GM12874 (cell line): ENCODE data around the gene SH2D6.

ENCODE experiments used
- CTCF ChIP-seq: IDR thresholded peaks from 2 replicates; pipeline ENCODE4 v1.5.1; 2011; ENCODE audit warnings: low read depth, mild to moderate bottlenecking, control low read depth, low read length, moderate library complexity; ENCODE audit not compliant: insufficient read depth

SH2D6 gene

GRCh38 chr2:85429213-85429923 lies 10.9 kb downstream of the SH2D6 start:
- TF ChIP-seq CTCF, result no peak

- TF ChIP-seq CTCF, result no peak
These were observed 11.4 kb downstream of the SH2D6 start for GRCh38 chr2:85429924-85430289.

GRCh38 chr2:85430752-85431569 lies 12.4 kb downstream of the SH2D6 start:
- TF ChIP-seq CTCF, result no peak

DNA sequence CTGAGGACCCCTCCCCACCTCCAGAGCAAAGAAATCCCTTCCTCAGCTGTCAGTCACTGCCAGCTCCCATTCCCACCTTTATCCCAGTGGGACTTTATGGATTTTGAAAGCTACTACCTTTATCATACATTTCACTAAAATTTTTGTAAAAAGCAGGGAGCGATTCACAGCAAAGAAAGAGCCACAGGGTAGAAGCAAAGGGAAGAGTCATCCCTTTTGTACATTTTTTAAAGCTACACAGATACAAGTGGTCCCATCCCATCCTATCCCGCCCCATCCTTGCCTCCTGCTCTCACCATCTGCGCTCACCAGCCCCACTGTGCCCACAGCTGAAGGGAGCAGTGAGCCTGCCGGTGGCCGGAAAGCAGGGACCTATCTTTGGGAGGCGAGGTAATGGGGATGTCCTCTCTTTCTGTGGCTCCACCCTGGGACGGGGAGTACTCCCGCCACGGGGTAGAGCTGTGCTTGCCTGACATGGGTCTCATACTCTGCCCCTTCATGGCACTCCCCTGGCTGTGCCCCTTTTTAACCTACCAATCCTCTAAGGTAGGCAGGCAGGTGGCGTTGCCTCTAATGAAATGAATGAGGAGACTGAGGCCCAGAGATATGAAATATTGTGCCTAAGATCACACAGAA lies 13.2 kb downstream of the SH2D6 start:
- no peak for TF ChIP-seq CTCF

GRCh38 chr2:85433511-85434089 lies 15.1 kb downstream of the SH2D6 start:
- no peak for TF ChIP-seq CTCF

GRCh38 chr2:85434696-85435095 lies 16.2 kb downstream of the SH2D6 start:
- TF ChIP-seq CTCF, result no peak
